ENCODE data around the gene UGT8.

- TF ChIP-seq POLR2A (IDR thresholded peaks at IDR 0.05) (no peak), CTCF (IDR thresholded peaks at IDR 0.05) (no peak)
These were observed at the start of gene UGT8 for GRCh38 chr4:114598191-114599121.
